Renal cortical epithelial cell (primary cell): ENCODE data around the gene SEMA7A. TPM values are rescaled to one million over a fixed set of nuclear protein-coding genes. Genes with fewer than 3 reads are reported as not detected.
A peak's percentile ranks its signal among the peaks of the same experiment; 100 is the strongest.

Experiments
- DNase-seq: peaks from one replicate; pipeline ENCODE4 v3.0.0-alpha.2; 2011; ENCODE audit warnings: low read depth
- total RNA-seq: library from RNA; depleted of rRNA; stranded (reverse); fragments of >200 nt; gene quantifications from 2 replicates; pipeline ENCODE4 v1.2.3, GENCODE V29; 2014

SEMA7A gene
- total RNA-seq, 1 donor from 2014 or later, result 9.5 TPM

DNA sequence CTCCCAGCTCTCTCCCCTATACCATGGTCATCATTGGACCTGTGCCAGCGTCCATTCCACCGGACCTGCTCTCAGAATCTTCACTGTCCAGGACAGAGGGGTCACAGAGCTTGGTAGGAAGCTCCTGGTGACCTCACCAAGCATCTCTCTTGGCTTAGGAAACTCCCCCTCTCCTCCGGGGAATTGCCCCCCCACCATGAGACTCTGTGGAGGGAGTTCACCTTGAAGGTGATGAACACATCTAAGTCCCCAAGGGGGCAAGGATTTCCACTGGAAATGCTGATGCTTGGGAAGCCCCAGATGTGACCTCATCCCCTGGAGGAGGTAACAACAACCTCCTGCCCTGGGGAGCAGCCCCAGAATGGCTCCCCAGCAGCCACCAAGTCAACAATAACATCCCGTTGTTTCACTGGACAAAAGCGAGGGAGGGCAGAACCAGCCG is 3.2 kb downstream of the SEMA7A start:
- no peak for DNase-seq

DNA sequence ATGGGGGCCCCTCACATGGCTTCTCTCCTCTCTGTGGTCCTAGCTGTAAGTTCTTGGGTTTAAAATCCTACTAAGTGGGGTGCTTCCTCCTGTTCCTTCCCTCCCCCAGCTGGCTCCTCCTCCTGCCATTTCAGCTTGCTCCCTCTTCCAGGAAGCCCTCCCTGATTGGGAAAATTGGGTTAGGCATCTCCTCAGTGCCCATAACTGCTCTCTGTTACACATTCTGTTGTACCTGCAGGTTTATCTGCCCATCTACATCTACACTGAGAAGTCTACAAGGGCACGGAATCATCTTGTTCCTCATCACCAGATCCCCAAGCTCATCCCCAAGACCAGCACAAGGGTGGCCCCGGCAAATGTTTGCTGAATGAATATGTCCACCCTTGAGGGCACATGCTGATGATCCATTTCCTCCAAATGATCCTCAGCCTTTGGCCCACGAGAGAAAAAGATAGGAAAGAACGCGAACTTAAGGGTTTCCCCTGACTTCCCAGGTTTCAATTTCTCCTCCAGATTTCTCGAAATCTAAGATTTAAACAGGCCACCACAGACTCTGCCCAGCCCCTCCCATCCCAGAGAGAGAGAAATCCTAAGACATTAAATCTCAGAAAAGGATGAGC is 3.9 kb downstream of the SEMA7A start:
- no peak for DNase-seq

DNA sequence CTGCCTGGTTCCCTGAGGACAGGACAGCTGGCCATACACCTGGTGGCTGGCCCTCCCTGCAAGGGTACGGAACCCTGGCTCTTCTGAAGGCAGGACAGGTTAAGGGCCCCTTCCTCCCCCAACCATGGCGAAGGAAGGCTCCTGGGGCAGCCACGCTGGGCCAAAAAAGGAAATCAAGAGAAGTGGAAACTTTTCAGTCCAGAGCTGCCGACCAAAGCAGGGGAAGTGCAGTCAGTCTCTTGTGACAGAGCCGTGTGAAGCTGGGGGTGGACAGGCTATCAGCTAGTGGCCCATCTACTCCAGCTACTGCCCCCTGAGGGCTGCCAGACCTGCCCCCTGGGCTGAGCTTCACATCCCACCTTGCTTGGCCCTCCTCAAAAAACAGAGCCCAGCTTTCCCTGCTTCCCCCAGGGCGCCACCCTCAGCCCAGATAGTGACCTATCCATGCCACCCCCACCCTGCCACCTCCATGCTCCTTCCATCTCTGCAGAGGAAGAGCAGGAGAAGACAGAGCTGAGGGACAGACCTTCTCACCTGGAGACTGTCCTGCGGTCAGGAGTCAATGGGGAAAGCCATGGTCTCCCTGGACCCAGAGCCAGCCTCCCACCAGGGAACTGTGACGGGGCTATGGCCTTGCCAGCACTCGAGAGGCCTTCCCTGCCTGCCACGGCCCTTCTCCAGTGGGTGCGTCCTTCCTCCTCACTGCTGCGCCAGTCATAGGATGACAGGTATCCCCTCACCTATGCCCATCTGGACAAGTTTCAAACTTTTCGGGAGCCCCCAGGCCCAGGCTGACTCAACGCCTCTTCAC is 4.6 kb downstream of the SEMA7A start:
- no peak for DNase-seq

DNA sequence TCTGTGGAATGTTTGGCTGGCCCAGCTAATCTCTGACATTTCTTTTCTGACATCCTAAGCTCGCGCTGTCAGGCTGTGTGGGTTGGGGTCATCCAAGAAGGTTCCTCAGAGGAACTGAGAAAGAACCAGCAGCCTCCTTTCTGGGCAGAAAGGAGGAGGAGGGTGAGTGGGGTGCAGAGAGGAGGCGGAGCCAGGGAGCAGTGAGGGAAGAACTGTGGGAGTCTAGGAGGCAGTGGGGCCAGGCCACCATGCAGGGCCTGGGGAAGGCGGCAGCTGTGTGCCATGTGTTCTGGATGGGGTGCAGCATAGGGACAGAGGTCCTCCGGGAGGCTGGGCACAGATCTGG is 5.3 kb downstream of the SEMA7A start:
- DNase-seq, result no peak

DNA sequence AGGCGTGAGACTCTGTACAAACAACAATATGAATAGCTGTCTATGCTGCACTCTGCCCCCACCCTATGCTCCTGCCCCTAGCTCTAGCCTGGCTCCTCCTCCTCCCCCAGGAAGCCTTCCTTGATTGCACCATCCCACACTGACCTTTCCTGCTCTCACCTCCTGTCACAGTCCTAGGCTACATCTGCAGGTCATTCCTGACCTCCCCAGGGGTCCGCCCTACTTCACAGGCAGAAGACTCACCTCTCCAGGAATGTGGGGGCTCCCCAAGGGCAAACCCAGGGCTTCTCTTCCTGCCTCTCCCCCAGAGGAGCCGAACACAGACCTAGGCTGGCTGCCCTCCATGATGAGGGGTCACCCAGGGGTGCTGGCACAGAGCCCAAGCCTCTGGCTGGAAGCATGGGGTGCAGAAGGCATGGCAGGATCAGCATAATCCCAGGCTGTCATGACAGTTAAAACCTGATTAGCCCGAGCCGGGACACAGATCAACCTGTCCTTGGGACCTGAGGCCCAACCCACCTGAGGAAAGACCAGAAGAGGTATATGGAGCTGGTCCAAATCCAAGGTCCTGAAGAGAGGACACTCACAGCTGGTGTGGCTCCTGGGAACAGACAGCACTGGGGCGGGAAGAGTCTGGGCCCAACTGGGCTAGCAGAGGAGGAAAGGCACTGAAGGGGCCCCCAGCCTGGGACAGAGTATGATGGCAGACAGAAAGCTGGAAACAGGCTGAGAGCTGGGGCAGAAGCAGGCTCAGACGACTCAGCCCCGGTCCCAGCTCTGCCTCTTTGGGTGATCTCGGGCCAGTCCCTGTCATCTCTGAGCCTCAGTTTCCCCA is 5.9 kb downstream of the SEMA7A start:
- DNase-seq, result no peak

DNA sequence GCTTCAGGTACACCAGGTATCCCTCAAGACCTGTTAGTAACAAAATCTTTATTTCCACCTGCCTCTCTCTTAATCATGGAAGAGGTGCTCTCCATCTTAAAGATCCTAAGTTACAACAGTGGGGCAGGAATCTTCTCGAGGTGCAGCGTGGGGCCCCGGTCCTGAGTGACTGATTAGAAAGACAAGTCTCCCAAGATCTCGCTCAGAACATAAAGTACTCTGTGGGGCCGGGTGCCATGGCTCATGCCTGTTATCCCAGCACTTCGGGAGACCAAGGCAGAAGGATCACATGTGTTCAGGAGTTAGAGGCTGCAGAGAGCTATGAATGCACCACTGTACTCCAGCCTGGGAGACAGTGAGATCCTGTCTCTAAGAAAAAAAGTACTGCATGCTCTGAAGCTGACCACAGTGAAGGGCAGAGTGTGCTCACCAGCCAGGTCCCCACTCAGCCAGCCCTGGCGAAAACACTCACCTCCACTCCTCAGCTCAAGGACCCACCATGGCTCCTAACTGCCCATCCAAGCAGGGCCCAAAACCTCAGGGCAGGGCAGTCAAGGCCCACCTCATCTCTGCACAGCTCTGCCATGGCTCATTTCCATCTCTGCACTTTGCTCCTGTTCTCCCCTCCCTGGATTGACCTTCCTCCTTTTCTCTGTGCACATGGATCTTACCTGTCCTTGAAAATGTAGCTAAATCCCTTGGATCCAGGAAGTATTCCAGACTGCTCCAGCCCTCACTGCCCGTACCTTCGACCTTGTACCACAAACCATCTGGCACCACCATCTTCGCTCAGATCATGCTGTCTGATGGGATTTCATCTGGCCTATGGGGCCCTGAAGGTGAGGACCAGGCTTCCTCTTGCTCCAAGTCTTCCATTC is 7.1 kb downstream of the SEMA7A start:
- DNase-seq, result no peak

DNA sequence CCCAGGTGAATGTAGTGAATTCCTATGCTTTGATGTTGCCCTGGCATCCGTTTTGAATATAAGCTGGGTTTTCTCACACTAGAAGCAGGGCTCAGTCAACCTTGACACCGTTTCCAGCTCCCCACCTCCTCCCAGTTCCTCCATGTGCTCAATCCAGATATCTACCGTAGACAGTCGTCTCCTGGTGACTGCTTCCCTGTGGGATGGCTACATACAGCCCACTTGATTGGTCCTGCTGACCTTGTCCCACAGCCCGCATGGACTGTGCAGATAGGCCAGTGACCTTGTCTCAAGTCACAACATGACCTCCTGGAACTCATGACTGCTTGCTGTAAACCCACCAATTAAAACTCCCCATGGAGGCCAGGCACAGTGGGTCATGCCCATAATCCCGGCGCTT is 8.1 kb downstream of the SEMA7A start:
- DNase-seq, result no peak

DNA sequence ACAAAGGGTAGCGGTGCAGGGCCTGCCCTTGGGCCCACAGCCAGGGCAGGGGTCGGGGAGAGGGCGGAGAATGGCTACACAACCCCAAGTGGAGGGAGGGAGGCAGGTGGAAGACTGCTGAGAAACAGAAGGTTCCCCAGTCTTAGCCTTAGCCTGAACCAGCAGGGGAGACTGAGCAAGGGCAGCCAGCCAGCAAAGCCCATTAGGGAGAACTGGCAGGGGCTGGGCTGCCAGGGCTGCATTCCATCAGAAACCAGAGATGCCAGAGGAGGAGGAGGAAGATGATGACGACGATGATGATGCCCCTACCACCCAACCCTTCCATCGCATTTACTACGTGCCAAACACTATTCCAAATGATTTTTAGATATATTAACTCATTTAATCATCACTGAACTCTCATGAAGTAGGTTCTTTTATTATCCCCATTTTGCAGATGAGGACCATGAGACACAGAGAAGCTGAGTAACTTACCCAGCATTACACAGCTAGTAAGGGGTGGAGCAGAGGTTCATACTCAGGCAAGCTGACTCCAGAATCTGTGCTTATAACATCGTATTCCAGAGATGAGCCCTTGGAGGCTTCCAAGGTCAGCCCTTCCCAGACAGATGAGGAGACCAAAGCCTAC is 8.7 kb downstream of the SEMA7A start:
- DNase-seq, result no peak

DNA sequence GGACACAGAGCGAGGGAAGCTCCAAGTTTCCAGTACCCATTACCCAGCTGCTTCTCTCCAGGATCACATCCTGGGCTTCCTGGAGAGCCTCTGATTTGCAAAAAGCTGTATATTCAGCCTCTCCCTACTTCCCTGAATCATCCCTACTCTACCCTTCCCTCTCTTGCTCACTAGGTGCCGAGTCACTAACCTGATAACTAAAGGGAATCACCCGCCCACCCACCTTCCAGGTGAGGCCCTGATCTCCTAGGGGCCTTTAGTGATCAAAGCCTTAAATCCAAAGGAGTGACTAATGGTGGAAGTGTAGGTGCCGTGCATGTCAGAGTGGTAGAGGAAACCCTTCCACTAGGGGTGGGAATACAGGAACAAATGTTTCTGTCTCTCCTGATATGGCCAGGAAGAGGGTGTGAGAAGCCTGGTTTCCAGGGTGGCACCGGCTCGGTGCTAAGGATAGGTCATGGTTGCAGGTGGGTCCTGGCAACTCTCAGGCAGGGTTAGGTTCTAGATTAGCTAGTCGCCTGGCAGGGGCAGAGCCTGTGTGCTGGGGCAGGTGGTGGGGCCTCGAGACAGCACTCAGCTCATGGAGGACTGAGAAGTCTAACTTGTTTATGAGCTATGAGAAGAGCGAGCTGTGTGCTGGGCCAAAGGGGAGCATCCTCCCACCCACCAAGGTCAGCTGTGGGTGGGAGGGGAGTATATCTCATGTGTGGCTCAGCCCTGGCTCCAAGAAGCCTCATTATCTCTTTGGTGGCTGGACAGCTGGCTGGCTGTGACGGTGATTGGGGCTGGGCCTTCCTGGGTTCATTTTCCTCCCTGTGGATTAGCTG is 10.1 kb downstream of the SEMA7A start:
- peak; percentile 39 for DNase-seq

DNA sequence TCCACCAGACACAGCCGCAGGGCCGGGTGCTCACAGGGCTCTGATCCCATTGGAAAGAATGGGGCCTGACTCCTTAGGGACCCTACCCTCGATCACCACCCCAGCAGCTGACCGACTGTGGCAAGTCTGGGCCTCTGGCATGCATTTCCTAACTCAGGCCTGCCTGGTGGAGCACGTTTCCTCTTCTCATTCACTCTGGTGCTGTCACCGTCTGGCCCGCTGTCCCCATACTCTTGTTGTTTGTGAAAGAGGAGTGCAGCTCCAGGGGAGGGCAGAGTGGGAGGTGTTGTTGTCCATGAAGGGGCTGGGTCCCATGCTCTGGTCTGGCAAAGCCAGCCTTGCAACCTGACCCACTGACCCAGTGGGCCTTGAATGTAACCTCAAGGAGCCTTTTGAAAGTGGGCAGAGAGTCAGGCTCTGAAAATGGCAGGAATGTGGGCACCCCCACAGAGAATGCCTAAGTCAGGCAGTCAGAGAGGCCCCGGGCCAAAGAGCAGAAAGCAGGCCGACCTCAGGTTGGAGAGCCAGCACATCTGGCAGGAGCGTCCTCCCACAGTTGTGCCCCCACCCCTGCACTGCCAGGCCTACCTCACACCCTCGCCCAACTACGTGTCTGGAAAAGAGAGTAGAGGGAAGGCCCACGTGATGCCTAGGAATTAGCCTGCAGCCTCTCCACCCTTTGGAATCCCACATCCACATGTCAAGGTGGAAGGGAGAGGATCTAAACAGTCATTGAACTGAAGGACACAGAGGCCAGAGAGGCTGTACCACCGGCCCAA is 10.9 kb downstream of the SEMA7A start:
- peak; percentile 94 for DNase-seq

DNA sequence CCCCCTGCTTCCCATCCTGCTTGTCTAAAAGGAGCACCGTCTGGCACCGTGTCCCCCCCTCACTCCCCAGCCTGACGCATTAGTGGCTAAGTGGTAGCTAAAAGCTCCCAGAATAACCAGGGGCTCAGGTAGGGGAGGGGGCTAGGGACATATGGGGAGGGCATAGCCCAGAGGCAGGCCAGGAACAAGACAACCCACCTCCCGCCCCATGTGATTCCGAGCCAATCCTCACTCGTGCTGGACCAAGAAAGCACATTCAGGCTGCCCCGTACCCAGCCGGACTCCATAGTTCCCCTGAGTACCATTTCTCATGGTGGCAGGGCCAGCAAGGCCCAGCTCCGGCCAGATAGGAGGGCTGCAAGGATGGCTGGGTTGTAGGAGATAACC is 11.5 kb downstream of the SEMA7A start:
- no peak for DNase-seq

DNA sequence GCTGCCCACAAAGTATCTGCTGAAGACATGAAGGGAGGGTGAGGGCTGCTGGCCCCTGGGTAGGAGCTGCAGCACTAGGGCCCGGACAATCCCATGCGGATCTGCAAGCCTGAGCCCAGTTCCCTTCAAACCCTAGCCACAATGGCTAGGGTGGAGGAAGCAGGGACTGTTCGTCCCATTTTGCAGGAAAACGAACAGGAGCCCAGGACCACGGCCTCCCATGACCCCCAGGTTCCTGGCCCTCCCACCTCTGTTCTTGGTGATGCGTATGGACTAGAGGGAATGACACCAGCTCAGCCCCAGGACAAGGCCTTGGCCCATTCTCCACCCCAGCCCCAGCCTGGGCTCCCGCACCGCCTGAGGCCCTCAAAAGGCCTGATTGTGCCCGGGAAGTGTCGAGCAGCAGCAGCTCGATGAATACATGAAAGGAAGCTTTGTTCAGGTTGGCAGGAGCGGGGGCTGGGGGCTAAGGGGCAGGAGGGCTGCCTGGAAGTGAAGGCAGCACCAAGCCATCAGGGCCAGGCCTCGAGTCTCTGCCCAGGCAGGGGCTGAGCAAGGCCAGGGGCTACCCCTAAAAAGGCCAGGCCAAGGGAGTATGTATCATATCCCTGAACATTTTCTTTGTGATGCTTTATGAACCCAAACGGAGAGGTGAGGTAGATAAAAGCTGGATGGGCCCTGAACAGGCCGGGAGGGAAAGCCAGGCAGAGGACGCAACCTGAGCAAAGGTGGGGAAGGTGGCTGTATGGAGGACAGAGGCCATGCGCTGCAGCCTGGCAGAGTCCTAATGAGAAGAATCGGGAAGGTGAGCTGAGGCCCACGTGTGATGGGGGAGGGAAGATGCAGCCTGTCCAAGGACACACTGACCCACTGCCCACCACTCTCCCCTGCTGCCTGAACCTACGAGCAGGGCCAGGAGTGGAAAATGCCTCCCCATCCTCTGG is 12.2 kb downstream of the SEMA7A start:
- no peak for DNase-seq

DNA sequence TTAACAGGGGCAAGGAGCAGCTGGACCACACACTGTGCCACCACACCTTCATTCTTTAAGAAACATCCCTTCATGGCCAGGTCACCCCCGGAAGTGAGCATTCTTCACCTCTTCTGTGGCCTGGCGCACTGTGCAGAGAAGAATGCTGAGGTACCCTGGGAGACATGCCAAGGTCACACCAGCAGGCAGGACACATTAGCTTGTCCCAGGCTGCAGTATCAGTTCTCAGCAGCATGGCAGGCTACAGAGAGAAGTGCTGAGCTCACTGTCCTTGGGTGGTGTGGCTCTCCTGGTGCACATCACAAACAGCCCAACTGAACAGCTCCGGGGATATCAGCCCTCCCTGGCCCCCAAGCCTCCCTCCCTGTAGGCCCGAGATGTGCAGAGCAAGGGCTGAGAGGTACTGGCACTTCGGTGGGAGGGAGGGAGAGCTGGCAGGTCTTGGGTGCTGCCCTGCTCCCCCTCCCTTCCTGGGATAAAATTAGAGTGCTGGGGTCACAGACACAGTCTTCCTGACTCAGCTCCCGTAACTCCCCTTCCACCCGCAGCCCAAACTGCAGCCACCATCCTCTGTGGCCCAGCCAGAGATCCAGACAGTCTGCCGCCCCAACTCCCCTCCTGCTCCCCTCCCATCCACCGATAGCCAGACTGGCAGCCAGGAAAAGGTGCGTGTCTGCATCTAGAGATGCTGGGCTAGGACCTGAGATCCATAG is 13.4 kb downstream of the SEMA7A start:
- DNase-seq, result peak; percentile 49

DNA sequence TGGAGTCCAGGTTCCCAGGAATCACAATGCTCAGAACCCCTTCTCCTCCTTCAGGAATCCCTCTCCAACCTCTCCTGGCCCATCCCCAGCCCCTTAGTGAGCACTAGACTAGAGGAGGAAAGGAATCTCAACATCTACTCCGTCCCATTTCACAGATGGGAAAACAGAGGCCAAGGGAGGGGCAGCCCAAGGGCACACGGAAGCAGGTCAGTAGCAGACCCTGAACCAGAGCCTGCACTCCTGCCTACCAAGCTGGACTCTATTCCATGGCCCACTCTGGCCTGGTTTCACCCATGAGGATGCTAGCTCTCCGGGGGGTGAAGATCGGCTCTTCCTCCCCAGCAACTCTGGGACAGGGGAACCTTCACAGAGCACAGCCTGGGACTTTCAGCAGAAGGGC is 14.3 kb downstream of the SEMA7A start:
- DNase-seq, result no peak

DNA sequence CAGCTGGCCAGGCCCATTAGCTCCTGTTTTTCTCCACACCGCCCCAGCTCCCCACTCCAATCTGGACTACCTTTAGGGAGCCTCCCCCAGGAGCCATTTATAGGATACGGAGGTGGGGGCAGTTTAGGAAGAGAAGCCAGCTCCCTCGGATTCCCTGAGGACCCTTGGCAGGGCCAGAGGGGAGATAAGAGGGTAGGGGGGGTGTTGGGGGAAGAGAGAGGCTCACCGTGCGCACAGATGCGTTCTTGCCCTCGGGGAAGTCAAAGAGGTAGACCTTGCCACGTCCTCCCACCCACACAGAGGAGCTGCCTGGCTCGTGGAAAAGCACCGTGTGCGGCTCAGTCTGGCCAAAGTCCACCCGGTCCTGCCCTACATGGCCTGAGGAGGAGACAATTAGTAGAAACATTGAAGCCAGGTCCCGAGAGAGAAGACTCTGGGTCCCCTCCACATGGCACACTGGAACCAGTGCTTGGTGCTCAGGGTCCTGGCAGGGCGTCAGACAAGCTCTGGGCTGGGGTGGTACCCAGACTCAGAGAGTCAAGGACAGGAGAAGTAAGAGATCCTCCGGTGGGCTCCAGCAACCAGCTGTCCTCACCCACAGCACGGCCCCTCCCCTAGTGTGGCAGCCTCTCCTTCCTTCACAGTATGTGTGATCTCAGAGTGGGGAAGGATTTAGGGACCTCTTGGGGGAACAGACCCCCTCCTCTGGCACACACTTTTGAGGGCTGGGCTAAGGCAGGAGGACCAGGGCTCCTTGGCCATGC is 15.0 kb downstream of the SEMA7A start:
- no peak for DNase-seq

DNA sequence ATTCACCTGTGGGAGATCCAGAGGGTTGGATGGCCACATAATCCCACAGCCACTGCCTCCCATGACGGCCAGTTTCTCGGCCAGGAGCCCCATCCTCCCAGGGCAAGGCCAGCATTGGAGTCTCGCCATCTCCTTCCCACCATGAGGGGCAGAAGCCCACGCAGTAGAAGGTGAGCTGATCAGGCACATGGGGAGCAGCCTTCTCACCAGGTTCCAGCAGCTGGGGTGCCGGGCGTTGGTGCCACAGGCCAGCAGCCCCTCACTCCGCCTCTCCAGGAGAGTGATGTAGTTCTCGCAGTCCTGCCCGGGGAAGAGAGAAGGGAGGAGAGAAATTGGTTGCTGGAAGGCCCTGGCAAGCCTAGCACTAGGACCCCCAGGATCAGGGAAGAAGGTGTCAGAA is 16.1 kb downstream of the SEMA7A start:
- DNase-seq, result no peak

DNA sequence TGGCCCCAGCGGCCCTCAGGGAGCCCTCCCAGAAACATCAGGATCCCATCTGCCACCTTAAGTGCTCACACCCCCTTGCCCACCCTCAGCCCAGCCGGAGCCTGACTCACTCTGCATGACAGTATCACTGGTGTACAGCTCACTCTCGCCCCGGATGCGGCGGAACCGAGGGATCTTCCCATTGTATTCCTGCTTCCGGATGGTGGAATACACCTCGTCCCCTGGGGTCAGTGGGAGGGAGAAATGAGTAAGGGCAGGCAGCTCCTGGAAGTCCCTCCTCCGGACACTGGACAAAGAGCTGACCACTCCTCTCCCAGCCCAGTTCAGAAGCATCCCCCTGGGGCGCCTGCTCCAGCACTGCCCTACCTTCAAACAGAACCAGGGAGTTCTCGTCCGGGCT is 16.5 kb downstream of the SEMA7A start:
- peak; percentile 22 for DNase-seq
